HG02840 (cell line): ENCODE data around the gene GLT1D1.

Source experiments
- ATAC-seq: cut with Tn5 transposase; IDR thresholded peaks from one replicate; pipeline ENCODE4 v1.9.1; 2021; ENCODE audit warnings: mild to moderate bottlenecking, moderate library complexity, moderate number of reproducible peaks; ENCODE audit not compliant: unreplicated experiment, low FRiP score

Gene GLT1D1

GRCh38 chr12:128956755-128957154 is 103.5 kb downstream of the GLT1D1 start:
- ATAC-seq: no peak

GRCh38 chr12:128959901-128960300 is 106.6 kb downstream of the GLT1D1 start:
- ATAC-seq: no peak

- ATAC-seq: no peak
Observed at GRCh38 chr12:128961308-128961902, 108.1 kb downstream of the GLT1D1 start.

- no peak for ATAC-seq
Observed at GRCh38 chr12:128961957-128962356, 108.7 kb downstream of the GLT1D1 start.

- ATAC-seq: no peak
Observed at GRCh38 chr12:128966203-128966810, 113.0 kb downstream of the GLT1D1 start.

GRCh38 chr12:128968668-128969067 is 115.4 kb downstream of the GLT1D1 start:
- ATAC-seq: no peak

GRCh38 chr12:128969480-128970055 is 116.3 kb downstream of the GLT1D1 start:
- no peak for ATAC-seq

GRCh38 chr12:128970110-128970509 is 116.8 kb downstream of the GLT1D1 start:
- ATAC-seq: no peak

- no peak for ATAC-seq
Observed at GRCh38 chr12:128970941-128971340, 117.7 kb downstream of the GLT1D1 start.

GRCh38 chr12:128971802-128972201 is 118.5 kb downstream of the GLT1D1 start:
- ATAC-seq: no peak

GRCh38 chr12:128973883-128974681 is 120.8 kb downstream of the GLT1D1 start:
- no peak for ATAC-seq

- ATAC-seq: no peak
Observed at GRCh38 chr12:128974881-128975280, 121.6 kb downstream of the GLT1D1 start.

- no peak for ATAC-seq
Observed at GRCh38 chr12:128976120-128976738, 123.0 kb downstream of the GLT1D1 start.

GRCh38 chr12:128977441-128977840 is 124.2 kb downstream of the GLT1D1 start:
- ATAC-seq: no peak

- ATAC-seq: no peak
Observed at GRCh38 chr12:128978067-128978466, 124.8 kb downstream of the GLT1D1 start.

- ATAC-seq: no peak
Observed at GRCh38 chr12:128980623-128981022, 127.3 kb downstream of the GLT1D1 start.

- no peak for ATAC-seq
Observed at GRCh38 chr12:128981971-128982533, 128.8 kb downstream of the GLT1D1 start.

- ATAC-seq: no peak
Observed at GRCh38 chr12:128982933-128983332, 129.7 kb downstream of the GLT1D1 start.

GRCh38 chr12:128983371-128983770 is 130.1 kb downstream of the GLT1D1 start:
- no peak for ATAC-seq

GRCh38 chr12:128986957-128987356 is 133.7 kb downstream of the GLT1D1 start:
- no peak for ATAC-seq

GRCh38 chr12:128989287-128989686 is 136.0 kb downstream of the GLT1D1 start:
- ATAC-seq: no peak
